ENCODE measurements around the gene MACROH2A2. TPM values are rescaled to one million over a fixed set of nuclear protein-coding genes. Genes with fewer than 3 reads are reported as not detected.
"Not testable (repeated sequence)": the region's sequence is repeated elsewhere in the genome, so short reads cannot be mapped to it uniquely, and the experiment has no call there.

MACROH2A2 gene
- total RNA-seq, 4 donors from 2014 or later = 9.9 to 21.3 (median 15.9) TPM

GRCh38 chr10:70074971-70075370 is 22.3 kb downstream of the MACROH2A2 start:
- no peaks in the 10 kb centered on the region for H3K36me3 ChIP-seq
- no peak for DNase-seq (ENCODE audit: low spot score in 2 of 2)
- no peaks in the 10 kb centered on the region for H3K27me3 ChIP-seq
- 87% methylated on average over 2 of the region's 2 CpGs for WGBS
- H3K4me1 ChIP-seq = peaks cover 4% of the 10 kb centered on the region
- no peak for TF ChIP-seq POLR2AphosphoS5 (IDR thresholded peaks at IDR 0.05)
- no peak for TF ChIP-seq POLR2A (IDR thresholded peaks at IDR 0.05)
- TF ChIP-seq EP300 (IDR thresholded peaks at IDR 0.05) = no peak
- no peak for TF ChIP-seq CTCF (IDR thresholded peaks at IDR 0.05)
- H3K4me3 ChIP-seq = no peak overlapping the region
- no peak overlapping the region for H3K27ac ChIP-seq
- H3K9me3 ChIP-seq = no peaks in the 10 kb centered on the region

- TF ChIP-seq EP300 (IDR thresholded peaks at IDR 0.05) = no peak
- TF ChIP-seq POLR2A (IDR thresholded peaks at IDR 0.05) = no peak
- no peak for TF ChIP-seq POLR2AphosphoS5 (IDR thresholded peaks at IDR 0.05)
- no peak for TF ChIP-seq CTCF (IDR thresholded peaks at IDR 0.05)
- H3K4me3 ChIP-seq = no peak overlapping the region
- H3K9me3 ChIP-seq = no peaks in the 10 kb centered on the region
- 63% methylated on average over 5 of the region's 5 CpGs for WGBS
- H3K4me1 ChIP-seq = peaks cover 4% of the 10 kb centered on the region
- DNase-seq (ENCODE audit: low spot score in 2 of 2) = no peak
- H3K27me3 ChIP-seq = no peaks in the 10 kb centered on the region
- no peak overlapping the region for H3K27ac ChIP-seq
- no peaks in the 10 kb centered on the region for H3K36me3 ChIP-seq
Observed at GRCh38 chr10:70078329-70078728, 25.7 kb downstream of the MACROH2A2 start.

GRCh38 chr10:70078937-70079336 is 26.3 kb downstream of the MACROH2A2 start:
- TF ChIP-seq CTCF (IDR thresholded peaks at IDR 0.05) (no peak), EP300 (IDR thresholded peaks at IDR 0.05) (no peak), POLR2A (IDR thresholded peaks at IDR 0.05) (no peak), POLR2AphosphoS5 (IDR thresholded peaks at IDR 0.05) (no peak)
- Histone ChIP-seq H3K4me1 (peaks cover 4% of the 10 kb centered on the region), H3K27ac (no peak overlapping the region), H3K36me3 (no peaks in the 10 kb centered on the region), H3K4me3 (no peak overlapping the region), H3K9me3 (no peaks in the 10 kb centered on the region), H3K27me3 (no peaks in the 10 kb centered on the region)
- WGBS = 78% methylated on average over 7 of the region's 7 CpGs
- no peak for DNase-seq (ENCODE audit: low spot score in 2 of 2)

- H3K9me3 ChIP-seq; H3K36me3 ChIP-seq; H3K4me3 ChIP-seq; H3K4me1 ChIP-seq; H3K27me3 ChIP-seq; H3K27ac ChIP-seq; DNase-seq (ENCODE audit: low spot score in 2 of 2): not testable (repeated sequence)
- 88% methylated on average over 2 of the region's 2 CpGs for WGBS
Observed at GRCh38 chr10:70080789-70081188, 28.1 kb downstream of the MACROH2A2 start.

GRCh38 chr10:70084189-70084588 is 31.5 kb downstream of the MACROH2A2 start:
- no peak for DNase-seq (ENCODE audit: low spot score in 2 of 2)

More at GRCh38 chr10:70084189-70084588, 31.5 kb downstream of the MACROH2A2 start:
- TF ChIP-seq POLR2AphosphoS5 (IDR thresholded peaks at IDR 0.05) = no peak
- TF ChIP-seq EP300 (IDR thresholded peaks at IDR 0.05) = no peak
- no peak for TF ChIP-seq CTCF (IDR thresholded peaks at IDR 0.05)
- no peak for TF ChIP-seq POLR2A (IDR thresholded peaks at IDR 0.05)
- Histone ChIP-seq H3K9me3 (no peaks in the 10 kb centered on the region), H3K36me3 (no peaks in the 10 kb centered on the region), H3K27me3 (no peaks in the 10 kb centered on the region), H3K4me1 (no peaks in the 10 kb centered on the region), H3K4me3 (no peak overlapping the region), H3K27ac (no peak overlapping the region)
- WGBS = 91% methylated on average over 6 of the region's 6 CpGs
